NT2/D1 (cell line): ENCODE measurements around the gene LRRC8C.

ENCODE experiments used
- DNase-seq: peaks from one replicate; pipeline ENCODE4 v3.0.0-alpha.2; 2011; ENCODE audit warnings: low read depth, low spot score
- H3K27me3 ChIP-seq: 2 replicates; pipeline ENCODE4 v1.6.0; 2011; ENCODE audit warnings: mild to moderate bottlenecking; ENCODE audit not compliant: insufficient read length, insufficient read depth
- H3K36me3 ChIP-seq: 2 replicates; pipeline ENCODE4 v1.6.1; 2011; ENCODE audit warnings: mild to moderate bottlenecking, low read length, mixed read lengths; ENCODE audit not compliant: insufficient read depth, insufficient read length
- H3K4me1 ChIP-seq: 2 replicates; pipeline ENCODE4 v1.5.1; 2011; ENCODE audit not compliant: insufficient read depth, insufficient read length
- H3K4me3 ChIP-seq: 2 replicates; pipeline ENCODE4 v1.5.1; 2011; ENCODE audit warnings: low read depth; ENCODE audit not compliant: insufficient read length
- H3K9ac ChIP-seq: 2 replicates; pipeline ENCODE4 v1.6.0; 2011; ENCODE audit warnings: low read depth; ENCODE audit not compliant: insufficient read length
- H3K9me3 ChIP-seq: 2 replicates; pipeline ENCODE4 v1.5.1; 2011; ENCODE audit warnings: mild to moderate bottlenecking, low read length; ENCODE audit not compliant: insufficient read depth
- SUZ12 ChIP-seq: IDR thresholded peaks from 2 replicates; pipeline ENCODE4 v1.6.1; 2011; ENCODE audit not compliant: insufficient read length, insufficient read depth; ENCODE audit errors: extremely low read depth
- YY1 ChIP-seq: IDR thresholded peaks from 2 replicates; pipeline ENCODE4 v1.6.1; 2011; ENCODE audit not compliant: insufficient read length, insufficient read depth
- ZNF274 ChIP-seq: IDR thresholded peaks from 2 replicates; pipeline ENCODE4 v1.6.1; 2011; ENCODE audit warnings: mild to moderate bottlenecking, low read depth, low read length

The LRRC8C gene

DNA sequence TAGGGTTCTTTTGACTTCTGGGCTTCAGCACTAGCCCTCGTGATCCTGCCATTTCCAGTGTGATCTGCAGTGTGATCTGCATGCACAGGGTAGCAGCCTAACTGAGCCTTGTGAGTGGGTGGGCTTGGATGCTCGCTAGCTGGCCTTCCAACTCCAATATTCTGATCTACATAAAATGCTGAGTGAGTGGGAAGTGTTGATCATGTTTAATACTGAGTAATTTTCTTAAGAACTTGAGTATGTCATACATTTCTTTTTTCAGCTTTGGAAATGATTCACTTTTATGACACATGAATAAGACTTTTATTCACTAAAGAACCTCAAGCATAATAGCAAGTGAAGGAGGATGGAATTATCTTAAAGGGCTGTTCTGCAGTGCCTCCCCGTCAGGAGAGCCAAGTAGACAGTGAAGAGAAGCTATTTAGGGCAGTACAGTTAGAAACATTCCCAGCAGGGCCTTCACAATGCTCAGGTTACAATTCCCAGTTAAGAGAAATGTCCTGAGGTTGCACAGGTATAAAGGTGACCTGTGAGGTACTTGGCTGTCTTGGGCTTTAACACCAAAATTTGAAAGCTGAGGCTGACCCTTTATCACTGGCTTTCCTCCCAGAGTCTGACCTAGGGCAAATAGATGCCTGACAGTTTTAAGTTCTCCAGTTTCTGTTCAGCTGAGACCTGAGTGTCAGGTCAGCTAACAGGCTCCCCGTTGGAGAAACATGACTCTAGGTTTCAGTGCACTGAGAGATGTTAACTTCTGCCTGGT is 29.1 kb upstream of the LRRC8C start:
- Histone ChIP-seq H3K27me3 (no peaks in the 10 kb centered on the region), H3K36me3 (no peaks in the 10 kb centered on the region), H3K4me1 (no peaks in the 10 kb centered on the region), H3K9ac (no peak overlapping the region), H3K4me3 (no peak overlapping the region), H3K9me3 (no peaks in the 10 kb centered on the region)
- TF ChIP-seq ZNF274 (no peak), YY1 (no peak), SUZ12 (no peak)
- no peak for DNase-seq

DNA sequence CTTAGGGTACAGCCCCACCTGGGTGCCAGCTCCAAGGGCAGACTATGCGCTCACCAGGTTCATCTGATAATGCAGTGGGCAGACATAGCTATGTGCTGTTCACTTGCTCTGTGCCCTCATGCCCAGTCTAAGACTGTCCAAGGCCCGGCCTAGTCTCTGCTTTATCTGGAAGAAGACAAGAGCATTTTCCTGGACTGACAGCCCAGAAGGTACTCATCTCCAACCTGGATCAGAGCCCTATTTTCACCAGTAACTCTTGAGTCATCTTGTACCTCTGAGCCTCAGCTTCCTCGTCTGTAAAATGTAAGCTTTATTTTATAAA is 28.5 kb upstream of the LRRC8C start:
- Histone ChIP-seq H3K36me3 (no peaks in the 10 kb centered on the region), H3K27me3 (no peaks in the 10 kb centered on the region), H3K9ac (no peak overlapping the region), H3K4me1 (no peaks in the 10 kb centered on the region), H3K4me3 (no peak overlapping the region), H3K9me3 (no peaks in the 10 kb centered on the region)
- TF ChIP-seq YY1 (no peak), SUZ12 (no peak)
- DNase-seq: no peak

DNA sequence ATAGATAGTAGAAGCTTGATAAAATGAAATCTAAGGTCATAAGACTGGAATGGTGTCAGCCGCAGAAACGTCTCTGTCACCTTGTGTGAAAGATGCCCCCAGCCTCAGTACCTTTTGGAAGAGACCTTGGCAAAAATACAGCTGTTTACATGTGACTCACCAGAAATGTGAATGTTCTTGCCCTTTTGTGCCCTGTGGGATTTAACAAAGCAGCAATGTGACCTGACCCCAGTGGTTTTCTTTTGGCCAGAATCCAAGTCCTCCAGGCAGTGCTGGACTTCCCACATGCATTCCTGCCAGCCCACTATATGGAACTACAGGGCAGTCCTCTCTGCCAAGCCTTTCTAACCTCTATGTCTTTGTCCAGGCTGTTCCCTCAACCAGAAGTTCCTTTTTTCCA is 27.2 kb upstream of the LRRC8C start:
- Histone ChIP-seq H3K9me3 (no peaks in the 10 kb centered on the region), H3K27me3 (no peaks in the 10 kb centered on the region), H3K9ac (no peak overlapping the region), H3K4me3 (no peak overlapping the region), H3K4me1 (no peaks in the 10 kb centered on the region), H3K36me3 (no peaks in the 10 kb centered on the region)
- TF ChIP-seq ZNF274: no peak
- TF ChIP-seq YY1: no peak
- no peak for TF ChIP-seq SUZ12
- no peak for DNase-seq

DNA sequence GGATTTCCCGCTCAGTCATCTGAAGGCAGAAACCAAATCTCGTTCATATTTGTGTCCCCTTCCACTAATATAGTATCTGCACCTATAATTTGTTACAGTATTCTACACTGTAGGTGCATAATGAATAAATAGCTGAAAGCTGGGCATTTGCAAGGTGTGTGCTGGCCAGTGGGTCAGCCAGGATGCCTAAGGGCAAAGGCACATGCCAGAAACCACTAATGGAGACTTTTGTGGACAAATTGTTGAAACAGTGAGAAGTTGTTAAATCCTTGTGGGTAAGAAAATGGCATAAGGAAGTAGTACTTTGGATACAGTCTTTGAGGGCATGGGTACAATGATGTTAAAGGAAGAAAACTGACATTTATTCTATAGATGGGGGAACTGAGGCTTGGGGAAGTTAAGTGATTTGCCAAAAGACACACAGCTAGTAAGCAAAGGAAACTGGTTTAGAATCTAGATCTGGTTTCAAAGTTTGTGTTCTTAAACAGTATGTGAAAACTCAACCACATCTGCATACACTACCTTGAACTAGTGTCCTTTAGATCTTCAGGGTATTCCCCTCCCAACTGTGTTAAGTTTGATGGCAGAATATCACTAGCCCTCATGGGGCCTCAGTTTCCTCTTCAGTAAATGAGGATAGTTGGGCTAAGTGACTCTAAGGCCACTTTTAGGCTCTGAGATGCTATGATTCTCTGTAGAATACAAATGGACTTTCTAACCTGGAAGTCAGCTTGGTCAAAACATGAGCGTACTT is 26.5 kb upstream of the LRRC8C start:
- no peaks in the 10 kb centered on the region for H3K9me3 ChIP-seq
- no peaks in the 10 kb centered on the region for H3K27me3 ChIP-seq
- H3K9ac ChIP-seq: no peak overlapping the region
- H3K4me3 ChIP-seq: no peak overlapping the region
- TF ChIP-seq SUZ12 (no peak), ZNF274 (no peak), YY1 (no peak)
- DNase-seq: no peak
- no peaks in the 10 kb centered on the region for H3K4me1 ChIP-seq
- no peaks in the 10 kb centered on the region for H3K36me3 ChIP-seq

DNA sequence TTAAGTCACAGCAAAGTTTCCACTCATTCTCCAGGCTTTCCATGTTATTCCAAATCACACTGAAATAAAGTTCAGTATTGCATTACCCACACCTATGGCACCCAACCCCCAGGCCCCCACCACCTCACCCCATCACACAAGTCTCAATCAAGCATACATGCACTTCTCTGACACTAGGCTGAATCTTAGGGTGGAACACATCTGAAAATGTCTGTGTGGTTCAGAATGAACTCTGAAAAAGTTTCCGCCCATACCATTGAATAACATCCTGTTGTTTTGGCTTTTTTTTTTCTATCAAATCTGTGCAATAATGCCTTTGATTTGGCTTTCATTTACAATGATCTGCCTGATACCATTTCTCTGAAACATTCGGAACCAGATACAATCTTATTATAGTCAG is 25.8 kb upstream of the LRRC8C start:
- TF ChIP-seq ZNF274 (no peak), SUZ12 (no peak), YY1 (no peak)
- Histone ChIP-seq H3K4me3 (no peak overlapping the region), H3K9me3 (no peaks in the 10 kb centered on the region), H3K9ac (no peak overlapping the region), H3K4me1 (no peaks in the 10 kb centered on the region), H3K27me3 (no peaks in the 10 kb centered on the region), H3K36me3 (no peaks in the 10 kb centered on the region)
- no peak for DNase-seq

DNA sequence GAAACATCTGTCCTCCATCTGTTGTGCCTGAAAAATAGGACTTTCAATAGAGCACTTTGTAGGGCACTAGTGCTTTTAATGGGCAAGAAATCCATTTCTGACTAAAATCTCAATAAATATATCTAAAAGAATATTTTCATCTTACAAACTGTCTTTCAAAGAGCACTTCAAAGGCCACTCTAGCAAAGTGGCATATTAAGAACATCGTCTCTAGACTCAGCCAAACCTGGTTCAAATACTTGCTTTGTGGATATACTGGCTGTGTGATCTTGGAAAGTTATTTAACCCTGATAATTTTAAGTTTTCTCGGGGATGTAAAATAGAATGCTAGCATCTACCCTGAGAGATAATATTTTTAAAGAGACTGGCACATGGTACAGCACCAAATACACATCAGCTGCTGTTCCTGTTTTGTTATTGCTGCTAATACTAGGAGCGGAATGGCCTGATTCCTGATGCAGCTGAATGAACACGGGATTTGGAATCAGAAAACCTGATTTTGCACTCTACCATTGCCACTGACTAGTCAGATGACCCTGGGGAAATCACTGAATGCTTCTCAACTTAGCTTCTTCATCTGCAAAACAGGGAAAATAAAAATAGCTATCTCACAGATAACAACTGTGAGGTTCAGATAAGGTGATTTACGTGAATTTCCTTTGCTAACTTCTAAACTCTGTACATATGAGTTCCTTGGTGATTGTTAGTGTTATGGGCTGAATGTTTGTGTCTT is 25.2 kb upstream of the LRRC8C start:
- no peak for TF ChIP-seq YY1
- TF ChIP-seq ZNF274: no peak
- no peak for TF ChIP-seq SUZ12
- DNase-seq: no peak
- H3K9ac ChIP-seq: no peak overlapping the region
- no peaks in the 10 kb centered on the region for H3K4me1 ChIP-seq
- no peaks in the 10 kb centered on the region for H3K36me3 ChIP-seq
- H3K4me3 ChIP-seq: no peak overlapping the region
- H3K9me3 ChIP-seq: no peaks in the 10 kb centered on the region
- no peaks in the 10 kb centered on the region for H3K27me3 ChIP-seq

DNA sequence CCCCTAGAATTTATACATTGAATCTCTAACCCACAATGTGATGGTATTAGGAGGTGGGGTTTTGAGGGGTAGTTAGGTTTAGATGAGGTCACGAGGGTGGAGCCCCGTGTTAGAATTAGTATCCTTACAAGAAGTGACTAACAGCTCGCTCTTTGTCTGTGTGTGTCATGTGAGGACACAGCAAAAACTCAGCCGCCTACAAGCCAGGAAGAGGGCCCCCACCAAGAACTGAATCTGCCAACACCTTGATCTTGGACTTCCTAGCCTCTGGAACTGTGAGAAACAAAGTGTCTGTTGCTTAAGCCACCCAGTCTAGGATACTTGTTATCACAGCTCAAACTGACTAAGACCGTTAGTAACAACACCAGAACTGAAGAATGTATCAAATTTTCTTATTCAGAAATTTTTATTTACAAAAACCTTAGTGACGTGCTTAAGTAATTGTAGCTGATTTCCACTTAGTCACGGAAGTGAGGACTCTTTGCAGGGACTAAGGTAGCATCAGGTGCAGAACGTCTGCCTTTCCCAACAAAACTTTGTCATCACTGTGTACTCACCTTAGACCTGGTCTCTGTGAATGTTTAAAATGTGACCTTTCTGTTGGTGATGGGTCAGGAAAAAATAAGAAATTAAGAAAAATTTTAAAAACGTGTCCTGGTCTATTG is 24.5 kb upstream of the LRRC8C start:
- H3K36me3 ChIP-seq: no peaks in the 10 kb centered on the region
- H3K27me3 ChIP-seq: no peaks in the 10 kb centered on the region
- no peak overlapping the region for H3K4me3 ChIP-seq
- no peaks in the 10 kb centered on the region for H3K4me1 ChIP-seq
- H3K9ac ChIP-seq: no peak overlapping the region
- no peaks in the 10 kb centered on the region for H3K9me3 ChIP-seq
- no peak for DNase-seq
- no peak for TF ChIP-seq YY1
- TF ChIP-seq ZNF274: no peak
- TF ChIP-seq SUZ12: no peak
